SU-DHL-6 (cell line): ENCODE data around the gene BANF2.

Experiments used
- H2AFZ ChIP-seq: fragments of 200-600 bp; sonication (generic); 2 replicates; pipeline ENCODE4 v1.6.1; 2014; ENCODE audit warnings: low read depth, mild to moderate bottlenecking, moderate library complexity, mixed read lengths, antibody characterized with exemption, low read length; ENCODE audit not compliant: severe bottlenecking
- H3F3A ChIP-seq: fragments of 200-600 bp; shearing (Covaris generic); 2 replicates; pipeline ENCODE4 v1.6.0; 2016; ENCODE audit warnings: antibody characterized with exemption, mild to moderate bottlenecking; ENCODE audit not compliant: insufficient read depth
- H3K27ac ChIP-seq: fragments of 200-600 bp; sonication (generic); 2 replicates; pipeline ENCODE4 v1.5.1; 2016; ENCODE audit warnings: low read depth, mild to moderate bottlenecking, low read length, moderate library complexity, mixed read lengths
- H3K27me3 ChIP-seq: fragments of 200-600 bp; sonication (generic), shearing (Covaris generic); 2 replicates; pipeline ENCODE4 v1.6.0; 2014; ENCODE audit warnings: mild to moderate bottlenecking, low read length
- H3K36me3 ChIP-seq: fragments of 200-600 bp; sonication (generic); 2 replicates; pipeline ENCODE4 v1.6.1; 2014; ENCODE audit warnings: mild to moderate bottlenecking, low read length, mixed read lengths
- H3K4me2 ChIP-seq: fragments of 300-600, 200-600 bp; shearing (Covaris generic), sonication (generic); 2 replicates; pipeline ENCODE4 v1.6.0; 2014; ENCODE audit warnings: low read length, low read depth, mild to moderate bottlenecking; ENCODE audit not compliant: poor library complexity, severe bottlenecking
- H3K4me3 ChIP-seq: fragments of 200-600 bp; sonication (generic); 2 replicates; pipeline ENCODE4 v1.5.1; 2014; ENCODE audit warnings: antibody characterized with exemption, low read length, mild to moderate bottlenecking, mixed read lengths; ENCODE audit not compliant: insufficient read depth, poor library complexity, severe bottlenecking
- H3K79me2 ChIP-seq: fragments of 200-600 bp; sonication (generic); 2 replicates; pipeline ENCODE4 v1.6.1; 2014; ENCODE audit warnings: mild to moderate bottlenecking, low read length, moderate library complexity; ENCODE audit not compliant: insufficient read depth
- H3K9ac ChIP-seq: fragments of 200-600 bp; sonication (generic); 2 replicates; pipeline ENCODE4 v1.7.0; 2014; ENCODE audit warnings: mild to moderate bottlenecking, low read length
- H3K9me2 ChIP-seq: fragments of 200-600 bp; sonication (generic); replicated peaks from 2 replicates; pipeline ENCODE4 v1.6.1; 2014; ENCODE audit warnings: low read length; ENCODE audit not compliant: insufficient read depth
- H3K9me3 ChIP-seq: fragments of 200-600 bp; sonication (generic); 2 replicates; pipeline ENCODE4 v1.6.1; 2014; ENCODE audit warnings: low read length, mixed read lengths; ENCODE audit not compliant: insufficient read depth
- H4K20me1 ChIP-seq: fragments of 200-600 bp; sonication (generic); 2 replicates; pipeline ENCODE4 v1.6.1; 2014; ENCODE audit warnings: low read depth, mild to moderate bottlenecking, antibody characterized with exemption, low read length, moderate library complexity, mixed read lengths
- EZH2phosphoT487 ChIP-seq: fragments of 200-600 bp; sonication (generic), shearing (Covaris generic); conservative IDR thresholded peaks from 2 replicates; pipeline ENCODE4 v1.6.1; 2018; ENCODE audit warnings: mild to moderate bottlenecking, antibody characterized with exemption, low read length, moderate library complexity, mixed read lengths
- TF ChIP-seq, protein P1 (sequence below): fragments of 200-600 bp; sonication (generic); IDR thresholded peaks from one replicate; pipeline ENCODE4 v1.5.1; 2017; ENCODE audit warnings: antibody characterized with exemption, mild to moderate bottlenecking, low read length, moderate library complexity; ENCODE audit not compliant: insufficient read depth, poor library complexity, severe bottlenecking

Gene BANF2

DNA sequence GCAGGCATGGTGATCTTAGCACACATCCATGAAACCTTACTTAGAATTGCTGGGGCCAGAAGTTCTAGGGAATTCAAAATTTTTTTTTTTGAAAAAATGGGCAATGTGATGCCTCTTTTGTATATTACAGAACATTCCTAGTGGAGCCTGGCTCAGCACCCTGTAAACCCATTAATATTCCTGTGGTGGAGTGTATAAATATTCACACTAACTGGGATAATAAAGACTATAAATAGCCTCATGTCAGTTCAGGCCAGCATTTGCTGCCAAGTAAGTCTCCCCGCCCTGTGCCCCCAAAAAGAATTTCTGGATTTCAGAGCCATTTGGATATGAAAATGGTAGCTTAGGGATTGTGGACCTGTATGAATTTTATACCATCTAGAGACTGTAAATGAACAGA is 14.8 kb downstream of the BANF2 start:
- Histone ChIP-seq H3K9me3 (no peaks in the 10 kb centered on the region), H3K27ac (no peak overlapping the region), H3K4me3 (no peak overlapping the region), H3K9me2 (no peaks in the 10 kb centered on the region), H3F3A (no peaks in the 10 kb centered on the region), H2AFZ (no peak overlapping the region), H4K20me1 (no peaks in the 10 kb centered on the region), H3K36me3 (no peaks in the 10 kb centered on the region), H3K27me3 (no peaks in the 10 kb centered on the region), H3K9ac (no peak overlapping the region), H3K79me2 (no peaks in the 10 kb centered on the region), H3K4me2 (no peak overlapping the region)
- TF ChIP-seq, protein P1, sequence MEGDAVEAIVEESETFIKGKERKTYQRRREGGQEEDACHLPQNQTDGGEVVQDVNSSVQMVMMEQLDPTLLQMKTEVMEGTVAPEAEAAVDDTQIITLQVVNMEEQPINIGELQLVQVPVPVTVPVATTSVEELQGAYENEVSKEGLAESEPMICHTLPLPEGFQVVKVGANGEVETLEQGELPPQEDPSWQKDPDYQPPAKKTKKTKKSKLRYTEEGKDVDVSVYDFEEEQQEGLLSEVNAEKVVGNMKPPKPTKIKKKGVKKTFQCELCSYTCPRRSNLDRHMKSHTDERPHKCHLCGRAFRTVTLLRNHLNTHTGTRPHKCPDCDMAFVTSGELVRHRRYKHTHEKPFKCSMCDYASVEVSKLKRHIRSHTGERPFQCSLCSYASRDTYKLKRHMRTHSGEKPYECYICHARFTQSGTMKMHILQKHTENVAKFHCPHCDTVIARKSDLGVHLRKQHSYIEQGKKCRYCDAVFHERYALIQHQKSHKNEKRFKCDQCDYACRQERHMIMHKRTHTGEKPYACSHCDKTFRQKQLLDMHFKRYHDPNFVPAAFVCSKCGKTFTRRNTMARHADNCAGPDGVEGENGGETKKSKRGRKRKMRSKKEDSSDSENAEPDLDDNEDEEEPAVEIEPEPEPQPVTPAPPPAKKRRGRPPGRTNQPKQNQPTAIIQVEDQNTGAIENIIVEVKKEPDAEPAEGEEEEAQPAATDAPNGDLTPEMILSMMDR = no peak
- TF ChIP-seq EZH2phosphoT487 = no peak

DNA sequence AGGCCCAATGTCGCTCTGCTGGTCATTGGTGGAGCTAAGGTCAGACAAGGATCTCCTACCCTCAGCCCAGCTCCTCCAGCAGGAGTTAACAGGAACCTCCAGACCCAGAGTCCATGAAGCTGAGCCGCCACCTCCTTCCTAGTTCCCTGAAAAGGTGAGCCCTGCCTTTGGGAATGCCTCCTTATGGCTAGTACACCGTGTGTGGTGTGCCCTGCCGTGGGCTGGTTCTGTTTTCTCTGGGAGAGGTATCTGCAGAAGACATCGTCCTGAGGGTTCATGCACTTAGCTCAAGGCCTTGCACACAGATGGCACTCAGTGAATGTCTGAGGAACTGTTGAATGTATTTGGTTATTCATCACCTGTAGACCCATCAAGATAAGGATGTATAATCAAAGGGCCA is 15.3 kb downstream of the BANF2 start:
- Histone ChIP-seq H3K4me2 (no peak overlapping the region), H3K36me3 (no peaks in the 10 kb centered on the region), H3K9me2 (no peaks in the 10 kb centered on the region), H3K9me3 (no peaks in the 10 kb centered on the region), H3K79me2 (no peaks in the 10 kb centered on the region), H3K4me3 (no peak overlapping the region), H4K20me1 (no peaks in the 10 kb centered on the region), H2AFZ (no peak overlapping the region), H3K9ac (no peak overlapping the region), H3F3A (no peaks in the 10 kb centered on the region), H3K27me3 (no peaks in the 10 kb centered on the region), H3K27ac (no peak overlapping the region)
- TF ChIP-seq, protein P1 = no peak
- TF ChIP-seq EZH2phosphoT487 = no peak

DNA sequence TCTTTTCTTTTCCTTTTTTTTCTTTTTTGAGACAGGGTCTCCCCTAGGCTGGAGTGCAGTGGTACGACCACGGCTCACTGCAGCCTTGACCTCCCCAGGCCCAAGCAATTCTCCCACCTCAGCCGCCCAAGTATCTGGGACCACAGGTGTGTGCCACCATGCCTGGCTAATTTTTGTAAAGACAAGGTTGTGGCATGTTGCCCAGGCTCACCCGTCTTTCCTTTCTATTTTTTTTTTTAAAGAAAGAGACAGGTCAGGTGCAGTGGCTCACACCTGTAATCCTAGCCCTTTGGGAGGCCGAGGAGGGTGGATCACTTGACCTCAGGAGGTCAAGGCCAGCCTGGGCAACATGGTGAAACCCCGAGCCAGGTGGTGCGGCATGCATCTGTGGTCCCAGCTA is 16.6 kb downstream of the BANF2 start:
- Histone ChIP-seq H4K20me1 (no peaks in the 10 kb centered on the region), H3K9ac (no peak overlapping the region), H3F3A (no peaks in the 10 kb centered on the region), H3K9me3 (no peaks in the 10 kb centered on the region), H3K4me2 (no peak overlapping the region), H2AFZ (no peak overlapping the region), H3K36me3 (no peaks in the 10 kb centered on the region), H3K27me3 (no peaks in the 10 kb centered on the region), H3K79me2 (no peaks in the 10 kb centered on the region), H3K4me3 (no peak overlapping the region), H3K27ac (no peak overlapping the region), H3K9me2 (no peaks in the 10 kb centered on the region)
- no peak for TF ChIP-seq EZH2phosphoT487
- TF ChIP-seq, protein P1 = no peak

DNA sequence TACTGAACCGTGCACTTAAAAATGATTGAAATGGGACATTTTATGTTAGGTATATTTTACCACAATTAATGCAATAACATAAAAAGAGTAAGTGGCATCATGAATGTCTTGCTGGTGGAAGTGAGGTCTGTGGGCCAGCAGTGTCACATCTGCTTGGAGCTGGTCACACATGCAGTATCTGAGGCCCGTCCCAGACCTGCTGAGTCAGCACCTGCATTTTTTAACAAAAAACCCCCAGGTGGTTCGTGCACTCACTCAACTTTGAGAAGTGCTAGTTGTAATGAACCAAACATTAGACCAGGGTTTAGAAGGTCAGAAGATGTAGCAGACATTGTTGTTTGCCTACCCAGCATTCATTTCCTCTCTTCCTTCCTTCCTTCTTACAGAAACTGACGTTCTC is 21.0 kb downstream of the BANF2 start:
- Histone ChIP-seq H3K27me3 (no peaks in the 10 kb centered on the region), H4K20me1 (no peaks in the 10 kb centered on the region), H3F3A (no peaks in the 10 kb centered on the region), H3K9me2 (no peaks in the 10 kb centered on the region), H3K9ac (no peak overlapping the region), H2AFZ (no peak overlapping the region), H3K4me3 (no peak overlapping the region), H3K9me3 (no peaks in the 10 kb centered on the region), H3K36me3 (no peaks in the 10 kb centered on the region), H3K27ac (no peak overlapping the region), H3K4me2 (no peak overlapping the region), H3K79me2 (no peaks in the 10 kb centered on the region)
- TF ChIP-seq, protein P1 = no peak
- TF ChIP-seq EZH2phosphoT487 = no peak
